A204.1 (cell line): Measurements from ENCODE around the gene STK17A.

Source experiments
- FAIRE-seq: peaks from 2 replicates; lab custom pipeline; 2012; peaks lifted over from hg19 to GRCh38; lab: Jason Lieb, UNC

The STK17A gene

GRCh38 chr7:43582503-43583423 is at the start of gene STK17A:
STK17A (plus strand) TSS chr7:43583108; CDS start chr7:43583244, 136 bp downstream.
- no peak for FAIRE-seq

GRCh38 chr7:43533801-43534479 is 49.0 kb upstream of the STK17A start:
- FAIRE-seq, result no peak

- FAIRE-seq, result no peak
Observed at GRCh38 chr7:43535031-43535451, 47.9 kb upstream of the STK17A start.

GRCh38 chr7:43535810-43536585 is 46.9 kb upstream of the STK17A start:
- FAIRE-seq, result no peak

GRCh38 chr7:43536773-43537172 is 46.1 kb upstream of the STK17A start:
- no peak for FAIRE-seq

GRCh38 chr7:43537765-43538403 is 45.0 kb upstream of the STK17A start:
- no peak for FAIRE-seq

GRCh38 chr7:43538404-43538771 is 44.5 kb upstream of the STK17A start:
- FAIRE-seq, result no peak

- FAIRE-seq, result no peak
Observed at GRCh38 chr7:43540471-43540870, 42.4 kb upstream of the STK17A start.

GRCh38 chr7:43542716-43543115 is 40.2 kb upstream of the STK17A start:
- no peak for FAIRE-seq

- FAIRE-seq, result no peak
Observed at GRCh38 chr7:43546231-43546630, 36.7 kb upstream of the STK17A start.

GRCh38 chr7:43550427-43550826 is 32.5 kb upstream of the STK17A start:
- FAIRE-seq, result no peak

GRCh38 chr7:43552122-43552521 is 30.8 kb upstream of the STK17A start:
- FAIRE-seq, result no peak

GRCh38 chr7:43553999-43554398 is 28.9 kb upstream of the STK17A start:
- FAIRE-seq, result no peak

GRCh38 chr7:43554423-43554822 is 28.5 kb upstream of the STK17A start:
- FAIRE-seq, result no peak

GRCh38 chr7:43557831-43558495 is 24.9 kb upstream of the STK17A start:
- no peak for FAIRE-seq

- FAIRE-seq, result no peak
Observed at GRCh38 chr7:43559171-43559945, 23.6 kb upstream of the STK17A start.

GRCh38 chr7:43559946-43560335 is 23.0 kb upstream of the STK17A start:
- FAIRE-seq, result no peak

GRCh38 chr7:43560742-43561330 is 22.1 kb upstream of the STK17A start:
- FAIRE-seq, result no peak

- FAIRE-seq, result no peak
Observed at GRCh38 chr7:43562383-43562782, 20.5 kb upstream of the STK17A start.

GRCh38 chr7:43565786-43566185 is 17.1 kb upstream of the STK17A start:
- no peak for FAIRE-seq

- FAIRE-seq, result no peak
Observed at GRCh38 chr7:43568529-43568928, 14.4 kb upstream of the STK17A start.
